HG03135 (cell line): ENCODE results near the gene PAX6.

Source experiments
- ATAC-seq: cut with Tn5 transposase; IDR thresholded peaks from one replicate; pipeline ENCODE4 v1.9.1; 2021; ENCODE audit warnings: mild to moderate bottlenecking, moderate library complexity; ENCODE audit not compliant: unreplicated experiment

Gene PAX6

GRCh38 chr11:31810779-31811647 lies at the start of gene PAX6:
Gene PAX6 (minus strand): TSS chr11:31811322. CDS start chr11:31806411, 4,911 bp downstream.
- ATAC-seq: peak; percentile 62

DNA sequence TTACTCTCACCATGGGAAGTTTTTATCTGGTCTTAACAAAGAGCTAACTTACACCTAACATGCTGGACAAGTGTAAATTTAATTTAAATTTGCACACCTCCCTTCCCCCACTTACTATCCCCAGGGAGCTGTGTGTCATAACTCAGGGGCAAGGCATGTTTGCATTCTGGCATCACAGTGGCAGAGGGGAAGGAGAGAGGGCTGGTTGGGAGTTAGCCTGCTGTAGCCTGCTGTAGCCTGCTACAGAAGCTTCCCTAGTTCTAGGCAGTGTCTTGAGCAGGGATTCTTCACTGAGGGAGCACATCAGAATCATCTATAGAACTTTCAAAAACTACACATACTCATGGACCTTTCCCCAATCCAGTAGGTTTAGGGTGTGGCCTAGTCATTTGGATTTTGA lies 49.3 kb upstream of the PAX6 start:
- no peak for ATAC-seq

DNA sequence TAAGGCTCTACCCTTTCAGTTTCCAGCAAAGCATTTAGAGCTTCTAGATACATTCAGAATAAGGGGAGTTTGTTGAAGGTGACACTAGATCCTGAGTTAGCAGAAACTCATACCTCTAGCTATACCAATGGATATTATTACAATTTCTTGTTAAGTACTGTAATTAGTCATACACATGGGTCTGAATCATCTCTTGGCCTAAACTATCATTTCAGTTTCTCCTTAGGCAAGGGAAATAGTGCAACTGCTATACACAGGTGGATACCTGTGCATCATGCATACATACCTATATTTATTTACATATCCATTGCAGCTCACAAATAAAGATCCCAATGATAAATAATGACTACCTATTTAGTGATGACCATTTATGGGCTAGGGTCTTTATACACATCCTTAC lies 45.1 kb upstream of the PAX6 start:
- no peak for ATAC-seq

DNA sequence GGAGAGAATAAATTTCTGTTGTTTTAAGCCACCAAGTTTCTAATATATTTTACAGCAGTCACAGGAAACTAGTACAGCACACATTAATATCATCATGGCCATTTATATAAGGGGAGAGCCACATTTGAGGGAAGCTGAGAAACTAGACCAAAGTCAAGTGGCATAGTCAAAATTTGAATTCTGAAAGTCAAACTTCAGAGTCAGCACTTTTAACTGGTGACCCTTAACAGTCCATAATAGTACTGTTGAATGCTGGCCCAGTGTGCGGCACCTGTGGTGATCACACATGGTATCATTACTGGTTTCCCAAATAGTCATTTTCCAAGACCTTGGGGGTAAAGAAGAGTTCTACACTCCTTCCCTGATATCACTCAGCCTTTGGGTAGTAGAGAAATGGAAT lies 44.3 kb upstream of the PAX6 start:
- no peak for ATAC-seq

DNA sequence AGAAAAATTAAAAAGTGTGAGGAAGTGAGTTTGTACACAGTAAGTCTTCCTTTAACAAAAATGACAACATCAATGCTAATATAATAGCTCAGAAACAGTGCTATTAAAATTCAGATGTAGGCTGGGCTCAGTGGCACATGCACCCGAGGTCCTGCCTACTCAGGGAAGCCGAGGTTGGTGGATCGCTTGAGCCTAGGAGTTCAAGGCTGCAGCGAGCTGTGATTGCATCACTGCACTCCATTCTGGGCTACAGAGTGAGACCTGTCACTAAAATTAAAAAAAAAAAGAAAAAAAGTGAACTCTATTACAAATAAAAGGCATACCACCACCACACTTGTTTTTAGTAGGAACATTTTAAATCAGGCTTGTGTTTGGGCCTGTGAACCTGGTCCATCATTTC lies 39.2 kb upstream of the PAX6 start:
- ATAC-seq: no peak

GRCh38 chr11:31847761-31848160 lies 36.6 kb upstream of the PAX6 start:
- no peak for ATAC-seq

- no peak for ATAC-seq
Measured at GRCh38 chr11:31845331-31845730, 34.2 kb upstream of the PAX6 start.

- no peak for ATAC-seq
Measured at GRCh38 chr11:31844351-31844750, 33.2 kb upstream of the PAX6 start.

GRCh38 chr11:31841435-31841834 lies 30.3 kb upstream of the PAX6 start:
- ATAC-seq: no peak

DNA sequence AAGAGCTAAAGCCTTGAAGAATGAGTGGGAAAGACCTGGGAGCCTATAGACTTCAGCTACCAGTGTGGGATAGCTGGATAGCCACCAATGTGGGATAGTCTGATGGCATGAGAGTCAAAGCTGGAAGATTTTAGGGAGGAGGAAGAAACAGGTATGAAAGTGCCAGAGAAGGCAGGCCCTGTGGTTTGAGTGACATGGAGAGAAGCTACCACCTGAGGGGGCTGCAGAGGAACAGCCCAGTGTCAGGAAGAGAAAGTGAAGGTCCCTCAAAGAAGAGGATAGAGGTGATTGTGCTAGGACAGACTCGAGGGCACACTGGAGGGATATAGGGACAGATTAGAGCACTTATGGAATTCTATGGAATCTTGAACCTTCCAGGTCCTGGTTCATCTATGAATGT lies 23.1 kb upstream of the PAX6 start:
- no peak for ATAC-seq

GRCh38 chr11:31830406-31830805 lies 19.3 kb upstream of the PAX6 start:
- no peak for ATAC-seq

DNA sequence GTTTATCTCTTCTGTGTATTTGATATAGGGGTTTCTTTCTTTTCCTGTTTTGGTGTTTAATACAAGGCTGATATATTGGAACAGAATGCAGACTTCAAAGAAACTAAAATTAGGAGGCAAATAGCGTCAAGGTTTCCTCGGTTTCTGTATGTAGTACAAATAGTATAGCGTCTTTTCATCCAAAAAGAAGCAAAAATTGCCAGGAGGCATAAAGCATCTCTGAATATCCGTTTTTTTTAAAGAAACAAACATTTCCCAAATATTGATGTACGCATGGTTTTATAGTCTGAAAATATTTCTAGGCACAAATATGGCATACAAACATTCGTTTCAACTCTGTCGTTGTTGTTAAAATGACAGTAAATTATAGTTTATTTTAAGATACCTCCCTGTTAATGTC lies 17.1 kb upstream of the PAX6 start:
- ATAC-seq: no peak

DNA sequence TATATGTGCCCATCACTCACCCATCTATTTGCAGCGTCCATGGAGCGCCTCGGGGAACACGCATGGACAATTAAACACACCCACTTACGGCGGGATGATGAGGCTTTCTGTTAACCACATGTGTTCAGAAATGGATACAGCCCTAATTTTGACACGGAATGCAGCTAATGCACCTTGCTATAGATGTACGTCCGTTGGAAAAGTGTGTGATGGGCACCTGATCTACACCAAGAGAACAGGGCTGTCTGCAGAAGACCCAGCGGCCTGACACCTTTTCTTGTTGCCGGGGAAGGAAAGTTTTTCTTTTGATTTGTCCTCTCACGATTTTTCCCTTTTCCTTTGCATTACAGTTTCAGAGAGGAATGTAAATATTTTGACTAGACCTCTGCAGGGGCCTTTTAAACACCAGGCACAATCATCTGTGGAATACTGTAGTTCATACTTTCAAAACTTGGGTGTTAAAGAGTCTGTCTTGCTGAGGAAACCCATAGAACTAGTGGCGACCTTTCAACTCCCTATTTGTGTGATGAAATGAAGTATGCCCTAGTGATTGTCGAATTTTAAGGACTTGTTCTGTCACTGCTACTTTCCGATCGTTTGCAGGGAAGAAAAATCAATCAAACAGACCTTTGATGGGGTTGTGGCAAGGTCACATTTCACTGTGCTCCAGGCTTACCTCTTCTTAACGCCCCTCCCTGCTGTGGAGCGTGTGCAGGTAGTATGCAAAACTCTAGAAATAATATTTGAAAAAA lies 16.5 kb upstream of the PAX6 start:
- no peak for ATAC-seq

- ATAC-seq: no peak
Measured at GRCh38 chr11:31826536-31827438, 15.7 kb upstream of the PAX6 start.

DNA sequence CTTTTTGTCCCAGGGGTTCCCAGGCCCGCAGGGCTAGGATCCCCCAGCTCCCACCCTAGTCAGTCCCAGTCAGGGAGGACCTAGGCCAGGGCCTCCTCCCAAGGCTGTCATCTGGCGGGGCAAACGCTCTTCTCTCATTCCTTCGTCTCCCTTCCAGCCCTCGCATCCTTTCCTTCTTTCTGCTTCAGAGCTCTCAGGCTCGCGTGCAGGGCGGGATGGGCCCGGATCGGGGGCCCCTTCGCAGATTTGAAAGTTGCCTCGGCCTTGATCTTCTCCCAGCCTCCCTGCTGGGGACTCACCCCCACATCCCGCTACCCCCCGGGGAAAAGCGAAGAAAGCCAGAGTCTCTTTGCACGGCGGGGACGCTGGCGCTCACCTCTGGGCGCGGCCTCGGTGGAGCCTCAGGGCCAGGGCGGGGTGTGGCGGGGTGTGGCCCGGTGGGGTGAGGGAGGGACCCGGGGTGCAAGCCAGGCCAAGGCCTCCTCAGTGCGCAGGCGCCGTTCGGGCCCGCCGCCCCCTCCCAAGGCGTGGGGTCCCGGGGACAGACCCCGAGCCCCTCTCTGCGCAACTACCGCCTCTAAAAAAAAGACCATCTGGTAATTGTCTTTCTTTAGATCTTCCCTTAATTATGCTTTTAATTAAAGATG lies 14.8 kb upstream of the PAX6 start:
- ATAC-seq: no peak

GRCh38 chr11:31824879-31825837 lies 14.0 kb upstream of the PAX6 start:
- ATAC-seq: no peak

GRCh38 chr11:31824332-31824878 lies 13.3 kb upstream of the PAX6 start:
- no peak for ATAC-seq

DNA sequence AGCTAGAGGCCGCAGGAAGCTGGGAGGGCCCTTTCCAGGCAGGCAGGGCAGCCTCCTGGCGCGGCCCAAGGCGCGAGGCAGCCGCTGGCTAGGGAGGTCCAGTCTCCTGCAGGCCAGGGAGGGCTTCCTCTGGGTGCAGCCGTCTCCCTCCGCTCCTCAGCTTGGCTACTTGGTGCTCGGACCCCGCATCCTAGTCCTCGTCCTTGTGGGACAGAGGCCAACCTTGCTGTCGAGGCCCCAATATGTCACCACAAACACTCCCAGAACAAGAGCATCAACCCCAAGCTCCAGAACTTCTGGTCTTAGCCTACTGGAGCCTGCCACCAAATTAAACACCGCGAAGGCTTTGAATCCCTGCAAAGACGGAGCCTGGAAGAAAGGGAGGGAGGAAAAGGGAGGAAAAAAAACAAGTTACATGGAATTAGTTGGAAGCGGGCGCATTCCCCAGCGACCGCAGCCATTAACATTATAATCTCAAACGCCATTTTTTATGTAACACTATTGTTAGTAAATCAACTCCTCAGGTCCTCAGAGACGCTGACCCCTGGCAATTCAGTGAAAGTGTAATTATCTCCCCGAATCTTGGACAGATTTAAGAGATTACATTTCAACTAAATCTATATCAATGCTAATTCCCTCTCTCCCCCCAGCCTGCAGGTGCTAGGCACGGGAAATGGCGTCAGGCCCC lies 12.7 kb upstream of the PAX6 start:
- no peak for ATAC-seq
